Right lobe of liver (tissue), 6 donors: ENCODE measurements around the gene SLC9A3. TPM values are rescaled to one million over a fixed set of nuclear protein-coding genes. Genes with fewer than 3 reads are reported as not detected.
"Not testable (repeated sequence)": the region's sequence is repeated elsewhere in the genome, so short reads cannot be mapped to it uniquely, and the experiment has no call there.

Source experiments
- ATAC-seq, 4 donors: fragments of 200-7000 bp; cut with Tn5 transposase; one replicate each; pipeline ENCODE4 v1.9.1; 2020; ENCODE audit warnings: mild to moderate bottlenecking in 4 of 4, moderate library complexity in 4 of 4
- DNase-seq, 3 donors: peaks; one replicate each; pipeline ENCODE4 v3.0.0-alpha.2; 2020
- H3K27ac ChIP-seq, 3 donors: fragments of 200-600 bp; one replicate each; pipeline ENCODE4 v1.8.0; 2022
- H3K27me3 ChIP-seq, 2 donors: fragments of 200-600 bp; one replicate each; pipeline ENCODE4 v1.8.0; 2022
- H3K36me3 ChIP-seq, 4 donors: fragments of 200-600 bp; sonication (generic) in 1 of 4; one replicate each; pipeline versions ENCODE4 v1.5.1 to v1.8.0; 2017 to 2022; ENCODE audit warnings: control low read depth in 1 of 4
- H3K4me1 ChIP-seq, 4 donors: fragments of 200-600 bp; sonication (generic) in 1 of 4; one replicate each; pipeline versions ENCODE4 v1.5.1 to v1.8.0; 2017 to 2022; ENCODE audit warnings: control low read depth in 1 of 4
- H3K4me3 ChIP-seq, 3 donors: fragments of 200-600 bp; one replicate each; pipeline ENCODE4 v1.8.0; 2022
- H3K9me3 ChIP-seq, 4 donors: fragments of 200-600 bp; sonication (generic) in 1 of 4; one replicate each; pipeline versions ENCODE4 v1.5.1 to v1.8.0; 2017 to 2022; ENCODE audit warnings: control low read depth in 1 of 4
- POLR2A ChIP-seq: fragments of 450-650 bp; IDR thresholded peaks from one replicate; pipeline ENCODE4 v1.6.1; 2017; ENCODE audit warnings: antibody characterized with exemption, mild to moderate bottlenecking
- WGBS: methylation state at CpG from one replicate; pipeline ENCODE4 v1.1.6; 2018; ENCODE audit warnings: low coverage, low lambda C conversion rate; ENCODE audit not compliant: insufficient coverage; ENCODE audit errors: missing lambda C conversion rate; 5-methylcytosine and 5-hydroxymethylcytosine counted together
- intact Hi-C, 2 donors: fragments of 100-400 bp; cut with DNase I; formaldehyde crosslinking; loops; one replicate each; pipeline versions ENCODE4 v1.11.2 to v1.14.1; 2022
- total RNA-seq, 6 experiments: library from RNA; depleted of rRNA in 2 of 6; stranded (reverse); fragments of >200 nt in 2 of 6; fragmentation: NEBNext Ultra II Directional in 3 of 6; extraction: Animal tissue kit (Norgen Biotek cat#: 25700) in 3 of 6; gene quantifications; one replicate each; pipeline versions ENCODE4 v1.1.0 to v1.2.4, GENCODE V29; 2016 to 2023
- TF ChIP-seq, protein P1 (sequence below), 4 donors: fragments of 200-600 bp in 3 of 4; fragments of 450-650 bp in 1 of 4; IDR thresholded peaks; one replicate each; pipeline versions ENCODE4 v1.5.1 to v1.8.0; 2016 to 2022; ENCODE audit warnings: antibody characterized with exemption in 4 of 4, mild to moderate bottlenecking in 2 of 4
- donor health status: DM: no; HTN: yes; CAD: no.
- donor health status: DM: no; HTN: no; CAD: no.
- donor health status: DM: no; HTN: no; CAD: no.
- donor health status: DM: no; HTN: yes; CAD: no.
- donor health status: DM: no; HTN: yes; CAD: no.

SLC9A3 gene
- total RNA-seq, 6 experiments from 2014 or later = 0.32 to 1.8 (median 0.46) TPM

GRCh38 chr5:509611-510185 is 14.6 kb downstream of the SLC9A3 start:
- H3K4me3 ChIP-seq = no peak overlapping the region
- no peaks in the 10 kb centered on the region for H3K27me3 ChIP-seq
- TF ChIP-seq, protein P1, sequence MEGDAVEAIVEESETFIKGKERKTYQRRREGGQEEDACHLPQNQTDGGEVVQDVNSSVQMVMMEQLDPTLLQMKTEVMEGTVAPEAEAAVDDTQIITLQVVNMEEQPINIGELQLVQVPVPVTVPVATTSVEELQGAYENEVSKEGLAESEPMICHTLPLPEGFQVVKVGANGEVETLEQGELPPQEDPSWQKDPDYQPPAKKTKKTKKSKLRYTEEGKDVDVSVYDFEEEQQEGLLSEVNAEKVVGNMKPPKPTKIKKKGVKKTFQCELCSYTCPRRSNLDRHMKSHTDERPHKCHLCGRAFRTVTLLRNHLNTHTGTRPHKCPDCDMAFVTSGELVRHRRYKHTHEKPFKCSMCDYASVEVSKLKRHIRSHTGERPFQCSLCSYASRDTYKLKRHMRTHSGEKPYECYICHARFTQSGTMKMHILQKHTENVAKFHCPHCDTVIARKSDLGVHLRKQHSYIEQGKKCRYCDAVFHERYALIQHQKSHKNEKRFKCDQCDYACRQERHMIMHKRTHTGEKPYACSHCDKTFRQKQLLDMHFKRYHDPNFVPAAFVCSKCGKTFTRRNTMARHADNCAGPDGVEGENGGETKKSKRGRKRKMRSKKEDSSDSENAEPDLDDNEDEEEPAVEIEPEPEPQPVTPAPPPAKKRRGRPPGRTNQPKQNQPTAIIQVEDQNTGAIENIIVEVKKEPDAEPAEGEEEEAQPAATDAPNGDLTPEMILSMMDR (IDR thresholded peaks at IDR 0.05) = no peak
- no peak for TF ChIP-seq POLR2A
- DNase-seq (no peak), ATAC-seq (no peak)
- H3K9me3 ChIP-seq = no peaks in the 10 kb centered on the region
- WGBS = 68% methylated on average over 5 of the region's 22 CpGs
- no peaks in the 10 kb centered on the region for H3K36me3 ChIP-seq
- intact Hi-C loops = no loop called here
- no peaks in the 10 kb centered on the region for H3K4me1 ChIP-seq
- no peak overlapping the region for H3K27ac ChIP-seq

DNA sequence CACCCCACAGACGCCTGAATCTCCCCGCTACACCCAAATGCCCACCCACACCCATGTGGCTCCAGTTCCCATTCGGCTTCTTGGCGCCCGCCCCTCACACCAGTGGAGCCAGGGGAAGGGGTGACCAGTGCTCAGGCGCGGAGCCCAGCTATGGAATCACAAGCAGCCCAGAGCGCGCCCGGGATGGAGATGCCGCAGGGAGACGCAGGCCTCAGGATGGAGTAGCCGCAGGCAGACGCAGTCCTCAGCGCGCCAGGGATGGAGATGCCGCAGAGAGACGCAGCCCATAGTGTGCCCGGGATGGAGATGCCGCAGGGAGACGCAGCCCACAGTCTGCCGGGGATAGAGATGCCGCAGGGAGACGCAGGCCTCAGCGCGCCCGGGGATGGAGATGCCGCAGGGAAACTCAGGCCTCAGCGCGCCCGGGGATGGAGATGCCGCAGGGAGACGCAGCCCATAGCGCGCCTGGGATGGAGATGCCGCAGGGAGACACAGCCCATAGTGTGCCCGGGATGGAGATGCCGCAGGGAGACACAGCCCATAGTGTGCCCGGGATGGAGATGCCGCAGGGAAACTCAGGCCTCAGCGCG is 16.2 kb downstream of the SLC9A3 start:
- H3K9me3 ChIP-seq, H3K27me3 ChIP-seq, H3K4me3 ChIP-seq, DNase-seq, intact Hi-C loops, ATAC-seq, H3K27ac ChIP-seq, H3K36me3 ChIP-seq, H3K4me1 ChIP-seq: not testable (repeated sequence)
- WGBS = 94% methylated on average over 17 of the region's 42 CpGs

GRCh38 chr5:505951-506525 is 18.2 kb downstream of the SLC9A3 start:
- Histone ChIP-seq H3K4me3 (no peak overlapping the region), H3K36me3 (no peaks in the 10 kb centered on the region), H3K27ac (no peak overlapping the region), H3K4me1 (no peaks in the 10 kb centered on the region), H3K27me3 (no peaks in the 10 kb centered on the region), H3K9me3 (no peaks in the 10 kb centered on the region)
- TF ChIP-seq, protein P1 (IDR thresholded peaks at IDR 0.05) = no peak
- TF ChIP-seq POLR2A = no peak
- DNase-seq (no peak), ATAC-seq (no peak)
- intact Hi-C loops = no loop called here
- WGBS = 45% methylated on average over 8 of the region's 30 CpGs

GRCh38 chr5:504326-505154 is 19.7 kb downstream of the SLC9A3 start:
- Histone ChIP-seq H3K27ac (no peak overlapping the region), H3K4me1 (no peaks in the 10 kb centered on the region), H3K36me3 (no peaks in the 10 kb centered on the region), H3K27me3 (no peaks in the 10 kb centered on the region), H3K4me3 (no peak overlapping the region), H3K9me3 (no peaks in the 10 kb centered on the region)
- ATAC-seq (no peak), DNase-seq (no peak)
- WGBS = 27% methylated on average over 3 of the region's 33 CpGs
- no peak for TF ChIP-seq POLR2A
- TF ChIP-seq, protein P1 (IDR thresholded peaks at IDR 0.05) = no peak
- intact Hi-C loops = no loop called here
